Erythroblast (primary cell): ENCODE measurements around the gene FRYL.
"Not testable (repeated sequence)": the region's sequence is repeated elsewhere in the genome, so short reads cannot be mapped to it uniquely, and the experiment has no call there.

Experiments
- GATA1 ChIP-seq: IDR thresholded peaks from 2 replicates; pipeline ENCODE4 v1.6.1; 2011; ENCODE audit warnings: low read depth, mild to moderate bottlenecking, control low read depth, low read length, moderate library complexity
- POLR2A ChIP-seq: IDR thresholded peaks from 2 replicates; pipeline ENCODE4 v1.6.1; 2011; ENCODE audit warnings: mild to moderate bottlenecking, low read length

- TF ChIP-seq POLR2A, GATA1: not testable (repeated sequence)
Observed at GRCh38 chr4:48821431-48821830, 41.4 kb upstream of the FRYL start.
